Measurements from ENCODE around the gene MYO1D. TPM values are rescaled to one million over a fixed set of nuclear protein-coding genes. Genes with fewer than 3 reads are reported as not detected.

MYO1D gene
- total and polyA plus RNA-seq, 2 of the 13 experiments (the other 11 are each of a cell fraction or from before 2014, with no cell fraction given): 13.2 to 17.3 TPM

GRCh38 chr17:32672711-32673110, 204.2 kb downstream of the MYO1D start (continued):
- TF ChIP-seq SKIL (CRISPR knock-in tag; IDR thresholded peaks at IDR 0.05; ENCODE audit: borderline replicate concordance): no peak

GRCh38 chr17:32671896-32672295, 205.0 kb downstream of the MYO1D start:
- Histone ChIP-seq H3K27me3 (ENCODE audit: control insufficient read depth in 1 of 2, insufficient read depth in 2 of 2, low read length in 2 of 2) (no peaks in the 10 kb centered on the region), H3K9ac (ENCODE audit: insufficient read depth, low read depth, low read length) (no peak overlapping the region), H3K9me3 (ENCODE audit: low read length) (no peaks in the 10 kb centered on the region), H3K4me3 (replicated peaks in 1 of 3; ENCODE audit: insufficient read depth in 1 of 3, low read depth in 2 of 3, low read length in 3 of 3) (no peak overlapping the region), H4K20me1 (ENCODE audit: insufficient read depth, low read length) (no peaks in the 10 kb centered on the region), H3K27ac (ENCODE audit: extremely low read length, insufficient read depth, low read length) (no peak overlapping the region), H3K36me3 (replicated peaks in 1 of 2; ENCODE audit: control insufficient read depth in 1 of 2, insufficient read depth in 2 of 2, low read length in 2 of 2) (no peaks in the 10 kb centered on the region), H3K4me2 (ENCODE audit: low read depth, low read length) (no peak overlapping the region), H3K4me1 (ENCODE audit: insufficient read depth, low read length) (no peaks in the 10 kb centered on the region), H2AFZ (ENCODE audit: low read length) (no peak overlapping the region), H3K79me2 (ENCODE audit: insufficient read depth, low read length) (no peaks in the 10 kb centered on the region)
- in situ Hi-C loops (cut with HindIII; ENCODE audit: extremely low pct_ligation_motif_present, low pct_unique_long_range_greater_than_20kb) (no loop called here), intact Hi-C loops (cut with micrococcal nuclease; ENCODE audit: unreplicated experiment) (no loop called here)
- BruUV-seq (replicated peaks): no TSS peak
- ATAC-seq (no peak), DNase-seq (ENCODE audit: low spot score) (no peak), FAIRE-seq (no peak)
- CTCF ChIA-PET (ENCODE audit: low intra/inter-chr PET ratio, low total read pairs): no interaction called here
- POLR2A ChIA-PET: no interaction called here
- WGBS (ENCODE audit: low lambda C conversion rate): 100% methylated on average over 1 of the region's 1 CpG
- TF ChIP-seq ZFP82 (CRISPR knock-in tag; IDR thresholded peaks at IDR 0.05; ENCODE audit: borderline replicate concordance) (no peak), HMG20A (CRISPR knock-in tag; IDR thresholded peaks at IDR 0.05; ENCODE audit: borderline replicate concordance) (no peak), SIX4 (CRISPR knock-in tag; IDR thresholded peaks at IDR 0.05) (no peak), RARG (CRISPR knock-in tag; IDR thresholded peaks at IDR 0.05; ENCODE audit: low read depth) (no peak), BRCA1 (CRISPR knock-in tag; IDR thresholded peaks at IDR 0.05) (no peak), TIGD3 (CRISPR knock-in tag; IDR thresholded peaks at IDR 0.05; ENCODE audit: borderline replicate concordance) (no peak), HIC2 (CRISPR knock-in tag; IDR thresholded peaks at IDR 0.05; ENCODE audit: low read depth) (no peak), FOXJ3 (CRISPR knock-in tag; IDR thresholded peaks at IDR 0.05; ENCODE audit: borderline replicate concordance) (no peak), POLR2G (IDR thresholded peaks at IDR 0.05; ENCODE audit: low read depth, low read length) (no peak), ZNF292 (CRISPR knock-in tag; IDR thresholded peaks at IDR 0.05; ENCODE audit: borderline replicate concordance, low read depth) (no peak), ARID5B (CRISPR knock-in tag; IDR thresholded peaks at IDR 0.05) (no peak), YEATS4 (CRISPR knock-in tag; IDR thresholded peaks at IDR 0.05; ENCODE audit: borderline replicate concordance) (no peak)

Data from HepG2 (cell line).